Measurements from ENCODE around the gene PKP2.

The PKP2 gene

GRCh38 chr12:32804301-32804700, 92.3 kb downstream of the PKP2 start:
- no peak for DNase-seq

- DNase-seq: no peak
Measured at GRCh38 chr12:32801269-32801980, 95.2 kb downstream of the PKP2 start.

- DNase-seq: no peak
Measured at GRCh38 chr12:32794281-32794680, 102.3 kb downstream of the PKP2 start.

- DNase-seq: no peak
Measured at GRCh38 chr12:32789916-32790315, 106.7 kb downstream of the PKP2 start.

- no peak for DNase-seq
Measured at GRCh38 chr12:32789446-32789845, 107.1 kb downstream of the PKP2 start.

- DNase-seq: no peak
Measured at GRCh38 chr12:32788405-32788804, 108.2 kb downstream of the PKP2 start.

- DNase-seq: no peak
Measured at GRCh38 chr12:32785557-32785956, 111.0 kb downstream of the PKP2 start.

GRCh38 chr12:32783029-32783428, 113.5 kb downstream of the PKP2 start:
- DNase-seq: no peak

- no peak for DNase-seq
Measured at GRCh38 chr12:32780071-32780470, 116.5 kb downstream of the PKP2 start.

GRCh38 chr12:32777691-32778175, 118.8 kb downstream of the PKP2 start:
- no peak for DNase-seq

- DNase-seq: no peak
Measured at GRCh38 chr12:32777159-32777558, 119.4 kb downstream of the PKP2 start.

GRCh38 chr12:32776258-32776657, 120.3 kb downstream of the PKP2 start:
- no peak for DNase-seq

- DNase-seq: no peak
Measured at GRCh38 chr12:32773691-32774090, 122.9 kb downstream of the PKP2 start.

- DNase-seq: no peak
Measured at GRCh38 chr12:32770141-32770540, 126.4 kb downstream of the PKP2 start.

- DNase-seq: no peak
Measured at GRCh38 chr12:32768518-32768917, 128.1 kb downstream of the PKP2 start.

GRCh38 chr12:32765906-32766305, 130.7 kb downstream of the PKP2 start:
- no peak for DNase-seq

- DNase-seq: no peak
Measured at GRCh38 chr12:32761716-32762115, 134.9 kb downstream of the PKP2 start.

- DNase-seq: no peak
Measured at GRCh38 chr12:32757157-32757556, 139.4 kb downstream of the PKP2 start.

GRCh38 chr12:32756476-32757066, 140.0 kb downstream of the PKP2 start:
- no peak for DNase-seq

- peak; percentile 97 for DNase-seq
Measured at GRCh38 chr12:32755654-32756475, 140.7 kb downstream of the PKP2 start, which contains the start of gene YARS2. TSS of gene YARS2 (minus strand) at chr12:32755897. CDS start at chr12:32755874, 23 bp downstream.

GRCh38 chr12:32755051-32755653, 141.4 kb downstream of the PKP2 start:
- DNase-seq: peak; percentile 87

- no peak for DNase-seq
Measured at GRCh38 chr12:32754111-32754510, 142.5 kb downstream of the PKP2 start.

GRCh38 chr12:32753605-32754004, 143.0 kb downstream of the PKP2 start:
- no peak for DNase-seq
